ENCODE data around the gene PJA2.

PJA2 gene

DNA sequence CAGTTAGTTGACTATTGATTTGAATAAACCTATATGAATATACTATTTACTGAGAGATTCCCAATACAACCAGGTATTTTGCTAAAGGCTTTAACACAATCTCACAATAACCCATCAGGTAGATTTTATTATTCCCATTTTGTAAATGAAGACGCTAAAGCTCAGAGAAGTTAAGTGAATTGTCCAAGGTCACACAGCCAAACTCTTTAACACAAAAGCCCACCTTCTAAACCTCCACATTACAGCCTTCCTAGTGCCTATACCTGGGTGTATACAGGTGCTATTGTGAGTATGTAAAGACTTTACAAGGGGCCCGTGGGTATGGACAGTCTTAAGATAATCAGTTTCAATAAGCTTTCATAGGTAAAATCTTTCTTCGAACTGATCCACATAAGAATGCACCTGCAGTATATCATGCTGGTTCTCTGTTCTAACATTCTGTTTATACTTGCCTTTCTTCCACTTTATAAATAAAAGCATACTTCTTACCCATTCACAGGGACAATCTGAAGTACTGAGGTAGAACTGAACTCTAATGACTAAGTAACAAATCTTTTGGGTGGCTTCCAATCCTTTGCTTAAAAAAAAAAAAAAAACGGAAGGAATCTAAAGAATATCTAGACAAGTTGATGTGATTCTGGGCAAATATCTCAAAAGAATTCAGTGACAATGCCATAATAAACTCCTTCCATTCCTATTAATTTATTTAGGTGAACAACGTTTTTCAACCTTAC is 59.1 kb downstream of the PJA2 start:
- DNase-seq (ENCODE audit: low read depth): no peak

DNA sequence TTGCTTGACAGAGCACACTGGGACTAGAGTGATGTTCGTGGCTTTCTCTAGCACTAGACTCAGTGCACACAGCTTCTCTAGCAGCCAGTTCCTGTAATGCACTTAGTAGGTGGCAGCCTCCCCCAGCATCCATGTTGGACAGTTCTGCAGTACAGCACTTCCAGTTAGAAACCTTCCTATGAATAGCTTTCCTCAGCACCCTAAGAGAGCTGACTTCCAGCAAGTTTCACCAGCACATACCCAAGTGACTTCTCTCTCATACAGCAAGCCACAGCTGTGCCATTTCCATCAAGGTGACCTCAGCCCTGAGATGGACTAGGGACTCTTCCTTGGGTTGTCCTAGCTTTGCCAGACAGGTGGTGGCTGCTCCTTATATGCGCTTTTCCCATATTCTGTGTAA is 60.4 kb downstream of the PJA2 start:
- no peak for DNase-seq (ENCODE audit: low read depth)

DNA sequence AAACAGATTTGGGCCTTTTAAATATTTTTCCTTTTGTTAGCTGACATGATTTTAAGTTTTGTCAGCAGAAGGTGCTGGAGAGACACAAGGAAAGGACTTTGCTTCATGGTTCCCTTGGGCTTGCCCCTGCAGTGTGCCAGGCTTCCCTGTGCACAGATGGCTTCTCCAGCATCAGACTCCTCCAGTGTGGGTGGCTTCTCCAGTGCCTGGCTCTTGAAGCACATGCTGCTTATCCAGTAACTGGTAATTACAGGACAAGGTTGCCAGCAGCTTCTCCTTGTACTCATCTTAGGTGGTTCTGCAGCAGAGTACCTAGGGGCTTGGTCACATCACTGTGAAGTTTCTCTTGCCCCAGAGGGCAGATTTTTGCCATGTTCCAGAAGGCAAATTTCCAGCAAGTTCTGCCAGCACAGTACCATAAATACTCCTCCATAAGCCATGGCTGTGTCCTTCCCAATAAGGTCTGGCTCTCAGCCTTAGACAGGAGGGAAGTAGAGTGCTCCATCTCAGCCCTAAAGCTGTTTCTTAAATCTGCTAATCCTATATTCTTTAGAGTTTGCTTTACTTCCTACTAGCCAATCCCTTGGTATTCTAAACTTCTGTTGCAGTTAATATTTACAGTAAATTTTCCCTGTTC is 62.4 kb downstream of the PJA2 start:
- no peak for DNase-seq (ENCODE audit: low read depth)

DNA sequence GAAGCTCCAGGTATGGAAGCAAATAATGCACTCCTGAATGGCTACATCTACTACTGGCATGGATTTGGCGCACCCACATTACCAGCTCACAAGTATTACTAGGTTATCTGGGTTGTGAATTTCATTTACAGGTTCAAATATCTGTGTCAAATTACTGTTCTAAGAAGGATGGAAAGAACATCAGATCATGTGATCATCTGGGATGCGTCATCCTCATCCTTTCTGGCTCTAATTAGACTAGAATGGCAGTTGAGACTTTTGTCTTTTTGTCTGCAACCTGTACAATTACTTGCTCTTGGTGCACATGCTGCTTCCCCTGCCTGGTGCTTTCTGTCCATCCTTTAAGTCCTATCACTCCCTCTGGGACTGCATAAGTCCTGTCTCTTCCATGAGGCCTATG is 64.1 kb downstream of the PJA2 start:
- DNase-seq (ENCODE audit: low read depth): no peak

DNA sequence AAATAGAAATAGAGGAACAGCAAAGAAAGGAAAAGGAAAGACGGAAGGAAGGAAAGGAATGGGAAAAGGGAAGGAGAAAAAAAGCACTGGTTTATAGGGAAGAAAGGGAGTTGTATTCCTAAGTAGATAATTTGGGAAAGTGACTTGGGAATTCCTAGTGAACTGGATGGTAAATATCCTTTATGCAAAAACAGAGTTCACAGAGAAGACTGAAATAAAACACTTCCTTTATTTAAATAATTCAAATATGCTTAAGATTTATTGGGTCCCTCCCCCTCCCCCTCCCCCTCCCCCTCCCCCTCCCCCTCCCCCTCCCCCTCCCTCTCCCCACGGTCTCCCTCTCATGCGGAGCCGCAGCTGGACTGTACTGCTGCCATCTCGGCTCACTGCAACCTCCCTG is 69.4 kb downstream of the PJA2 start:
- DNase-seq (ENCODE audit: low read depth): no peak

DNA sequence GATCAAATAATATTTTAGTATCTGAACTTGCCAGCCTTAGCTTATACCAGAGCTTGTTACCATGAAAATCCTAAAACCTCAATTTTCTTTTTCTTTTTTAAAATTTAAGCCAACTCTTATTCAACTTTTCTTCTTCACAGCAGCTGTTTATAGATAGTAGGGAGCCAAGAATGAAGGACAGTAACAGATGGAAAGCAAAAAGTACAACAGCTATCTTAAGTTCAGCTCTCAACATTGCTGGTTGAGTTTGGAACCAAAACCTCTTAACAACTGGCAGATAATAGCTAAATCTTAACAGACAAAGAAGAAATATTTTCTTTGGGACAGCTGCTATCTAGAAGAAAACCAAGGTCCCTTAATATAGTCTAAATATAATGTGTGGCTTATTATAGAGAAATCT is 74.7 kb downstream of the PJA2 start:
- DNase-seq (ENCODE audit: low read depth): no peak

DNA sequence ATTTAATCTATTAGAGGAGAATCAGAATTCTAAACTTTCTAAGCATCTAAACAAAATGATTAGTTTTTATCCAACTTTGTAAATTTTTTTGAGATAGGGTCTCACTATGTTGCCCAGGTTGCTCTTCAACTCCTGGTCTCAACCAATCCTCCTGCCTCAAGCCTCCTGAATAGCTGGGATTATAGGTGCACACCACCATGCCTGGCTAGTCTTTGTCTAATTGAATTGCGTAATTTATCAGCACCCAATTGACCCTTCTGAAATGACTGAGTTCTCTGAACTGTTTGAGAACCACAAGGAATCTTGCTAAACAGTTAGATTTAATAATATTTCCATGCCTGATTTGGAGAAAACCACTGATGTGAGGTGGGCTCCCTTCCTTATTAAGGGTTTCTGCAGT is 75.7 kb downstream of the PJA2 start:
- no peak for DNase-seq (ENCODE audit: low read depth)

DNA sequence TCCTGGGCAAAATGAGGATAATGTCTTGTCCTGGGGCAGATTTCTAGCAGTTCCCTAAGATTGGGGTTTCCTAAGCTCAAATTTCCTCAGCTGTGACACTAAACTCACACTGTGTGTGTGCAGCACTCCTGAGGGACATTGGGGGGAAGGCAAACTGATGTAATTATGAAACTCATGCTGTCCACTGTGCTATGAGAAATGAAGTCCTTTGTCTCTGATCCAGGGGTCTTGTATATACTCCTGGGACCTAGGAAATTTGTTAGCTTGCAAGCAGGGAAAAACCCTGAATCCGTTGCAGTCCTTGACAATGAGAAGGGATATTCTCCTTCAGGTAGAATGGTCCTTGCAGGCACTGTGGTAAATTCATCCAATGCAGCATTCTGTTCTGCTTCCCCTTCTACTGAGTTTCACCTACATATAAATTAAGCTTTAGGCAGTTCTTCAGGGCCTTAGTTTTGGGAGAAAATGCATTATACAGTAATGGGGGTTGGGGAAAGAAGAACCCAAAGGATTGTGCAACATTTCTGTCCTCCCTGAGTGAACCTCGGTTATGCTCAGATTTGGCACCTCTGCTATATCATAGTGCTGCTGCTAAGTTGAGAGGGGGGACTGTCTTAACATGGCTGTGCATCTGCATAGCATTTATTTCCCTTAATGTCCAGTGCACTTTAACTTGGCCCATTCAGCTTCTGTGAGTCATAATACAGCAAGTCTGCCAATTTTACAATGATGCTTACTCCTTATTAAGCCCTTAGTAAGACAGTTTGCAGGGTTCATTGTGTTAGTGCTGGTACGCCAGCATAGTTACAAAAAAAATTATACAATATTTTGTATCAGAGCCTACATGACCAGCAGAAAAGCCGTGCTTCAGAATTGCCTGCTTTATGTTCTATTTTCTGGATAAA is 80.2 kb downstream of the PJA2 start:
- DNase-seq (ENCODE audit: low read depth): no peak

DNA sequence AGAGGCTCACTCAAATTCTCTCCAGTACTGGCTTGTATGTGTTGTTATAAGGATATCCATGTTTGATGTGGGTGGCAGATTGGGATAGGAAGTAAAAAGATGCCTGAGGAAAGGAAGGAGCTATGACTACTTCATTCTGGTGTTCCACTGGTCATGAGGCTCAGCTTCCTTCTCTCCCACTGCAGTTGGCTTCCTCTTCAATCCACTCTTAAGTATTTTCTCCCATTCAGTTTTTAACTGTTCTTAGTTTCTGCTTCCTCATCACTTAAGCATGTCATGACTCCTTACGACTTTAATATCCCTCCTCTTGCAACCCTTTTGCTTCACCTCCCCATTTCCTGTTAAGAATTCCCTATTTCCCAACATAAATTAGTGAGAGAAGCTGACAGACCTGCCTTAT is 81.1 kb downstream of the PJA2 start:
- DNase-seq (ENCODE audit: low read depth): no peak

DNA sequence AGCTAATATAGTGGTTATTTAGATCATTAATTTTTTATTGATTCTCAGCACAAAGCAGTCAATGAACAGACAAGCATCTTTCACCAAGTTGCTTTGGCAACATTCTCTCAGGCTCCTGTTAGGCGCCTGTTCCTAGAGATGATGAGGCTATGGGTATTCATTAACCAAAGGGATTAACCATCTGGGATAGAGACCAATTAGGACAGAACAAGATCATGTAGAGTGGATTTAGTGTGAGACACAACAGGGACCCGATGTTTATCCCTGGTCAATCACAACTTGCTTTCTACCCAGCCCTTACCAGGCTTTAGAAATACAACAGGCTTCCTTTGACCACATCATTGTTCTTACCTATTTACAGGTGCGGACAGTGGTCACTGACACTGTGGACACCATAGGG is 82.2 kb downstream of the PJA2 start:
- DNase-seq (ENCODE audit: low read depth): no peak

DNA sequence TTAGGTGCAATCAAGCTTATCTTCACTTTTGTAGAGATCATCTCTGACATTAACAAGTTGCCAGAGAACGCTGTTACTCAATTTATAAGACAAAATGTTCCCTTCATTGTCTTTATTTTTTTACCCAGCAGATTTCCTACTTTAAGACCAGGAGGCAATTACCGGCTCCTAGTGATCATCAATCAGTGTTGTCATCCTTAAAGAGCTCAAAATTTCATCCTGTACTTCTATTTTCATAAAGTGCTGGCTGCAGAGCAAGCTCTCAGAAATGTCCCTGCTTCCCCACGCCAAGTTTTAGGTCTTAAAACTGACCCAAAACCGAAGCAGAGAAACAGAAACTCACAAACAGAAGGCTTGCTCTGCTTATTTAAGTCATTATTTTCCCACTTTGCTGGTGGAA is 82.9 kb downstream of the PJA2 start:
- no peak for DNase-seq (ENCODE audit: low read depth)

DNA sequence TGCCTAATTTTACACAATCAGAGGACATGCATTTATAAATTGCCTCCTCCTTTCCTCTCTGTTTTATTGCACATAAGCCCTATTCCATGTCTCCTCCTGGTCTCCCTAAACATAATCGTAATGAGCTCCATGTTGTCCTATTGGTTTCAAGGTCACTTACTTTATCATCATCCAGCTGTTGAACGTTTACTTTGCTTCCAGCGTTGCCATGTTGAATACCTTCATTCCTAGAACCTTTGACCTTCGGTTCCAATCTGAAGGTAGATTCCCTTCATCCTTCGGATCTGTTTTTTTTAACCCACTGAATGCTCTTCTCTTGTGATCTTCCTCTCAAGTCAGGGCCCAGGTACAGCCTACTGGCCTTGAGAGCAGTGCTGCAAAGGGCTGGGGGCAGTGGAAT is 84.3 kb downstream of the PJA2 start:
- DNase-seq (ENCODE audit: low read depth): no peak

DNA sequence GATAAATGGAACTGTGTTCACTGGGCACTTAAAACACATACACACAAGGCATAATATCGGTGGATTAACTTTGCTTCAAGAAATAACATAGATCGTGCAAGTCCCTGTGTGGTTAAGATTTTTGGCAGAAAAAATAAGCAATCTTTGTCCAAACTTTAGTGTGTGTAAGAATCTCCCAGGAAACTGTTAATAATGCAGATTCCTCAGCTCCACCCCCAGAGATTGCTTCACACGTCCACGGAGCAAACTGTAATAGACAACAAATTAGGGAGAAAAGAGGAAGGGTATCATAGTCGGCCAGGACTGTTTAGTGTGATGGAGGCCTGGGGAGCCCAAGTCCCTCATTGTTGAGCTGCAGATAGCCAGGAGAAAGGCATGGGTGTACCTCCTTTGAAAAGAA is 84.8 kb downstream of the PJA2 start:
- DNase-seq (ENCODE audit: low read depth): no peak

DNA sequence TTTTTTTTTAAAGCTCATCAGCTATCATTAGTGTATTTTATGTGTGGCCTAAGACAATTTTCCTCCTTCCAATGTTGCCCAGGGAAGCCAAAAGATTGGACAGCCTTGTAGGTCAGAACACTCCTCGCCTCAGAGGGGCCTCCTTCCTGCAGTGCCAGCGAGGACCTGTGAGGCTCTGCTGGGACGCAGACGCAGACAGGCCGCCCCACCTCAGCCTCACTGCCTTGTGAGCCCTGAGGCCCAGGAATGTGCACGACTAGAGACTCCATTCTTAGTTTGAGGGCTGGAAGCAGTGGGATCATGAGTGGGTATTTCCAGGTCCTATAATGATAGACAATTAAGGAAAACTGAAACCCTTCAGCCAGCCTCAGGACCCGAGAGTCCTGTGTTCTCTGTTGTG is 85.4 kb downstream of the PJA2 start:
- no peak for DNase-seq (ENCODE audit: low read depth)

DNA sequence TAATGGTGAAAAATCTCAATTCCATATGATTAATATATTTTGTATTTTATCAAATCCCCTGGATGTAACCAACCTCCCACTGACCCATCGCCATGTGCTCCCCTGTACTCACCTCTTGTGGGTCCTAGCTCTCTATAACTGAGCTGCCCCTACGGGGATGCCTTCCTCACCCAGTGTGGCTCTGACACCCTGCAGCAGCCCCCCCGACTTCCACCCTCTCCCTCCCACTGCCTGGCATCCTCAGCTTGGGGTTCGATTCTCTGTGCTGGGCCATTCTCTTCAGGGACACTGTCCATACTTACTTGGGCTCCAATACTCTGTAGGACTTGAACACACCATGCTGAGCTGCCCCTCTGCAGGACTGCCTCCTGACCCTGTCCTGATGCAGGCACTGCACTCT is 87.1 kb downstream of the PJA2 start:
- DNase-seq (ENCODE audit: low read depth): no peak

DNA sequence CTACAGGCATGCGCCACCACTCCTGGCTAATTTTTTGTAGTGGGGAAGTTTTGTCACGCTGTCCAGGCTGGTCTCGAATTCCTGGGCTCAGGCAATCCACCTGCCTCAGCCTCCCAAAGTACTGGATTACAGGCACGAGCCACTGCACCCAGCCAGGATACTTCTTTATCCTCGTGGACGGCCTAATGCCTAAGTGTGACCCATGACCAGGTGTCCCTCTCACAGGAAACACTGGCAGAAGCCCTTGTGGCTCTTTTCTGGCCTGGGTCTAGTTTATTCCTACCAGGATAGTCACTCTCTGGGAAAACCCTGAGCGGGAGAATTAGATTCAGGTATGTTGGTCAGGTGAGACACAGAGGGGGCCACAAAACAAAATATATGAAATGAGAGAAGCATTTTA is 90.4 kb downstream of the PJA2 start:
- no peak for DNase-seq (ENCODE audit: low read depth)

DNA sequence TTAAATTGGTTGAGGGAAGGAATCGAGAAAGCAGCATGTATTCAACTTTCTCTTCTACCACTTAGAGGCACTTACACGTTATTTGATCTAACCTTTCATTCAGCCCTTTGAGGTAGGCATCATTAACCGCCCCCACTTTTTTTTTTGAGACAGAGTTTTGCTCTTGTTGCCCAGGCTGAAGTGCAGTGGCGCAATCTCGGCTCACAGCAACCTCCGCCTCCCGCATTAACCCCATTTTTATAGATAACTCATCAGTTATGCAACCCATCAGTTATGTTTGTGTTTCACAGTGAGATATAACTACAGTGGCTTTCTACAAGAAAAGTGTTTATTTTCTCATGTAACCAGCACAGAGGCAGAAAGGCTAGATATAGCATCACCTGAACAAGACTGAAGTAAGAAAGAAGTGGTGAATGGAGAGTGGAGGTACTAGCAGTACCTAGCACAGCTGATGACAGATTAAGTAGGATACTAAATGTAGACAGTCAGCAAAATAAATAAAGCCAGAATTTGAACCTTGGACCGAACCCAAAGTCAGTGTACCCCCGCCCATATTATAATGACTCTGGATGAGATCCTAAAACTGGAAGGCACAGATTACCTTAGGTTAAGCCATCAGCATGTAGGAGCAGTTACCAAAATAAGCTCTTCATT is 91.2 kb downstream of the PJA2 start:
- no peak for DNase-seq (ENCODE audit: low read depth)

DNA sequence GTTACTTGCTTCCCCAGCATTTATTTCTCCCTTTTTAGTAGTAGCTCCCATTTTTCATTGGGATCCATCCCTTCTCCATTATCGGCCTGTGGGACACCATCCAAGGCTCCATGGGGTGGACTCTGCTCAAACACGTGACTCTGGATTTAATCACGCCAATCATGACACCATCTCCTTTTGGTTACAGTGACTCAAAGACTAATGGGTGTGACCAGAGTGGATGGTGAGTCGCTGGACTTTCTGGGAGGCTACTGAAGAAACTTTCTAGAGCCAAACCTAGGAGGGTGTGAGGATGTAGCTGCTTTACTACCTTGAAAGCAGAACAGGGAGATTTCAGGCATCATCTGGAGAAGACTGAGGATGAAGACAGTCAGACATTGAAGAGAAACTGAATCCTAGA is 93.1 kb downstream of the PJA2 start:
- DNase-seq (ENCODE audit: low read depth): no peak

DNA sequence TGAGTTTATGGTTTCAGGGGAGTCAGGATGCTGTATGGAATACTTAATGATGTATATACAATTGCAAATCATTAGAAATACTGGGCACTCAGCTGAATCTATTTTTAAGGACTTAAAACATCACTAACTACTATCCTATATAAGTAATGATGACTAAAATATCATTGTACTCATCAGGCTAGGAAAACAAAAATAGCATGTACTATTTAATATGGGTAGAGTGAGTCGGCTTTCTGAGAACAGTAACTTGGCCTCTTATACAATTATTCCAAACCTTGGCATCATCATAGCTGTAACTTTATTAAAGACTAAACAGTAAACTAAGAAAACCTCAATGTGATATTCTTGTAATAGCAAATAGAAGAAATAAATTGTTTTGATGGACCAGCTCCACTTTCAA is 94.5 kb downstream of the PJA2 start:
- DNase-seq (ENCODE audit: low read depth): no peak

DNA sequence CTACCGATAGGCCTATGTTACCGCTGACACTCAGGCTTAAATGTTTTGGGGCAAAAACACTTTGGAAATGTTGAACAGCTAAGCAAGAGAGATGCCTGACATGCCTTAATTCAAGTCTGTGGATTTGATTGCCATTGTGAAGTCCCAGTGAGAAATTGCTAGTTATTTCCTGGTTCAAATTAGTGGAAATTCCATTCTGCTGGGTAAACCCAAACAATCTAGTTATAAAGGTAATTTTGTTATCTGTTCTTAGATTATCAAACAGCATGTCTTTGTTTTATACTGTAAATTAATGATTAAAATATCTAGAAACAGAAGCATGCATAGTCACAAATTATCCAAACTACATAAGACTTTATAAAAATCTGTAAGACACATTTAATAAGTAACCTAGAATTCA is 96.6 kb downstream of the PJA2 start:
- DNase-seq (ENCODE audit: low read depth): no peak

DNA sequence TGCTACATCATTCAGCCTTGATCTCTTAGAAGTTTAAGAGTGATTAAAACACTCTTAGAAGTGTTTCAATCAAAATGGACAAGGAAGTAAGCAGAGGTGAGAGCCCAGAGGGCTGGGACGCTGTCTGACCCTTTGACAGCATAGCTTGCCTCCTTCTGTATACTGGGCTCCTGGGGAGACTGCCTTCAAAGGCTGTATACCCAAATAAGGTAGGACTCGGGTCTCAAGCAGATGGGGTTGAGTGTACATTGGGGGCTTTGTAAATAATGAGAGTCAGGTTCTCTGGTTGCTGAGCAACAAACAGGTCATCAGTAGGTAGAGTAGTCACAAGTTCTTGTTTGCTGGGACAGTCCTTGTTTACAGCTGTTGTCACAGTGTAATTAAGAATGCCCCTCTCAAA is 97.1 kb downstream of the PJA2 start:
- no peak for DNase-seq (ENCODE audit: low read depth)

DNA sequence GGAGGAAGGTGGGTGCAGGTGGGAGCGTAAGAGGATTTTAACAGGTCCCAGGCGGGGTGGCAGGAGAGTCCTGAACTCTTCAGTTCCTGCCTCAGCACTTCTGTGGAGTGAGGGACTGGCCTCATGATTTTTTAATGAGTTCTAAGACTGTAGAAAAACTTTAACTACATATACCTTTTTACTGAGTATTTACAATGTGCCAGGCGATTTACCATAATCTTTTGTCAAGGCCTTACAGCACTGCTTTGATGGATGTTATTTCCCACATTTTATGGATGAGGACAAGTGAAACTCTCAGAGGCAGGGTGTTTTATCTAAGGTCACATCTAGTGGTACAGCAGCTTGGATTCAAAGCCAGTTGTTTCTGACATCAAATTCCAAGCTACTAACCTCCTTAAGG is 99.5 kb downstream of the PJA2 start:
- no peak for DNase-seq (ENCODE audit: low read depth)
